SK-N-SH treated with all-trans-retinoic acid at 6 μM for 48 hours (cell line): ENCODE results near the gene KRTDAP.

Experiments
- ATAC-seq: fragments of 200-7000 bp; cut with Tn5 transposase; 3 replicates; pipeline ENCODE4 v1.9.1; 2020; ENCODE audit warnings: mild to moderate bottlenecking, moderate library complexity
- BACH2 ChIP-seq: fragments of 250-450 bp; sonication (Bioruptor Pico); IDR thresholded peaks from 2 replicates; pipeline ENCODE4 v1.9.0; 2021; ENCODE audit warnings: mild to moderate bottlenecking, borderline replicate concordance
- CREB5 ChIP-seq: fragments of 250-450 bp; sonication (Bioruptor Pico); IDR thresholded peaks from 2 replicates; pipeline ENCODE4 v1.5.1; 2020; ENCODE audit warnings: low read depth, mild to moderate bottlenecking, moderate library complexity
- CSDC2 ChIP-seq: fragments of 250-450 bp; sonication (Bioruptor Pico); IDR thresholded peaks from 2 replicates; pipeline ENCODE4 v1.5.0; 2020; ENCODE audit warnings: mild to moderate bottlenecking, moderate library complexity
- ESRRG ChIP-seq: fragments of 250-450 bp; sonication (Bioruptor Pico); IDR thresholded peaks from 2 replicates; pipeline ENCODE4 v1.6.1; 2021; ENCODE audit warnings: mild to moderate bottlenecking
- GLIS3 ChIP-seq: fragments of 250-450 bp; sonication (Bioruptor Pico); IDR thresholded peaks from 2 replicates; pipeline ENCODE4 v1.5.0; 2020; ENCODE audit warnings: mild to moderate bottlenecking, moderate library complexity
- ISL1 ChIP-seq: fragments of 250-450 bp; sonication (Bioruptor Pico); IDR thresholded peaks from 2 replicates; pipeline ENCODE4 v2.1.2; 2022; ENCODE audit warnings: mild to moderate bottlenecking, moderate library complexity
- OSR1 ChIP-seq: fragments of 250-450 bp; sonication (Bioruptor Pico); IDR thresholded peaks from 2 replicates; pipeline ENCODE4 v1.8.0; 2022; ENCODE audit warnings: moderate library complexity, mild to moderate bottlenecking, inconsistent platforms
- PATZ1 ChIP-seq: fragments of 250-450 bp; sonication (Bioruptor Pico); IDR thresholded peaks from 2 replicates; pipeline ENCODE4 v1.8.0; 2020; ENCODE audit warnings: mild to moderate bottlenecking, moderate library complexity, borderline replicate concordance
- POU6F1 ChIP-seq: fragments of 250-450 bp; sonication (Bioruptor Pico); IDR thresholded peaks from 2 replicates; pipeline ENCODE4 v1.8.0; 2021; ENCODE audit warnings: low read depth, mild to moderate bottlenecking, moderate library complexity, borderline replicate concordance
- PPARA ChIP-seq: fragments of 250-450 bp; sonication (Bioruptor Pico); IDR thresholded peaks from 2 replicates; pipeline ENCODE4 v1.5.0; 2020; ENCODE audit warnings: mild to moderate bottlenecking, borderline replicate concordance
- RARB ChIP-seq: fragments of 250-450 bp; sonication (Bioruptor Pico); IDR thresholded peaks from 2 replicates; pipeline ENCODE4 v1.8.0; 2021; ENCODE audit warnings: mild to moderate bottlenecking, moderate library complexity
- SNAI2 ChIP-seq: fragments of 250-450 bp; sonication (Bioruptor Pico); IDR thresholded peaks from 2 replicates; pipeline ENCODE4 v1.5.0; 2020; ENCODE audit warnings: mild to moderate bottlenecking, moderate library complexity
- TSHZ2 ChIP-seq: fragments of 250-450 bp; sonication (Bioruptor Pico); IDR thresholded peaks from 2 replicates; pipeline ENCODE4 v1.5.0; 2020; ENCODE audit warnings: mild to moderate bottlenecking, moderate library complexity
- ZC3H10 ChIP-seq: fragments of 250-450 bp; sonication (Bioruptor Pico); IDR thresholded peaks from 2 replicates; pipeline ENCODE4 v1.5.1; 2021; ENCODE audit warnings: mild to moderate bottlenecking, moderate library complexity
- ZFP3 ChIP-seq: fragments of 250-450 bp; sonication (Bioruptor Pico); IDR thresholded peaks from 2 replicates; pipeline ENCODE4 v1.5.0; 2020; ENCODE audit warnings: mild to moderate bottlenecking, moderate library complexity
- ZFP30 ChIP-seq: fragments of 450-650 bp; formaldehyde crosslinking; IDR thresholded peaks from 2 replicates; pipeline ENCODE4 v1.5.0; 2022; ENCODE audit warnings: mild to moderate bottlenecking, moderate library complexity
- ZNF565 ChIP-seq: fragments of 450-650 bp; formaldehyde crosslinking; conservative IDR thresholded peaks from 2 replicates; pipeline ENCODE4 v1.5.0; 2020; ENCODE audit warnings: low read depth, mild to moderate bottlenecking, moderate library complexity
- ZNF70 ChIP-seq: fragments of 450-650 bp; formaldehyde crosslinking; IDR thresholded peaks from 2 replicates; pipeline ENCODE4 v1.5.0; 2020; ENCODE audit warnings: mild to moderate bottlenecking, moderate library complexity
- ZNF8 ChIP-seq: fragments of 450-650 bp; formaldehyde crosslinking; IDR thresholded peaks from 2 replicates; pipeline ENCODE4 v1.5.0; 2020; ENCODE audit warnings: mild to moderate bottlenecking, moderate library complexity

The KRTDAP gene

GRCh38 chr19:35533201-35533821 lies 43.0 kb upstream of the KRTDAP start, which contains the start of gene GAPDHS:
Gene GAPDHS (plus strand): TSS chr19:35533456. CDS start chr19:35533528, 72 bp downstream.
- TF ChIP-seq ZNF565 (no peak), ZNF70 (no peak)
- no peak for ATAC-seq

GRCh38 chr19:35531291-35531690 lies 41.0 kb upstream of the KRTDAP start:
- TF ChIP-seq ZC3H10 (CRISPR knock-in tag) (no peak), TSHZ2 (CRISPR knock-in tag) (no peak), PATZ1 (CRISPR knock-in tag) (no peak), ZNF70 (no peak), RARB (CRISPR knock-in tag) (no peak), ZFP3 (CRISPR knock-in tag) (no peak), BACH2 (CRISPR knock-in tag) (no peak), ISL1 (CRISPR knock-in tag) (no peak), CSDC2 (CRISPR knock-in tag) (no peak), ESRRG (no peak), ZFP30 (no peak), GLIS3 (no peak), ZNF565 (no peak), ZNF8 (no peak), PPARA (CRISPR knock-in tag) (no peak), OSR1 (CRISPR knock-in tag) (no peak), POU6F1 (no peak), SNAI2 (CRISPR knock-in tag) (no peak), CREB5 (CRISPR knock-in tag) (no peak)
- ATAC-seq, result no peak

- TF ChIP-seq POU6F1 (no peak), ZFP30 (no peak), ZFP3 (CRISPR knock-in tag) (no peak), ZNF70 (no peak), OSR1 (CRISPR knock-in tag) (no peak), PATZ1 (CRISPR knock-in tag) (no peak)
- TF ChIP-seq, all 23 proteins: peak for 0
- no peak for ATAC-seq
Measured at GRCh38 chr19:35529241-35530218, 39.3 kb upstream of the KRTDAP start.
